Measurements from ENCODE around the gene PTF1A. TPM values are rescaled to one million over a fixed set of nuclear protein-coding genes. Genes with fewer than 3 reads are reported as not detected.

Gene PTF1A
- polyA plus RNA-seq, 2 of the 4 experiments (the other 2 are of a cell fraction): not detected

- TF ChIP-seq BCL3 (IDR thresholded peaks at IDR 0.05) (no peak), E2F6 (IDR thresholded peaks at IDR 0.05; ENCODE audit: borderline replicate concordance, low read depth) (no peak)
Measured at GRCh38 chr10:23150610-23151009, 41.5 kb upstream of the PTF1A start (continued).

GRCh38 chr10:23151071-23151470, 41.0 kb upstream of the PTF1A start:
- H3K4me3 ChIP-seq: no peak overlapping the region
- DNase-seq (ENCODE audit: low read depth in 1 of 2, low spot score in 1 of 2) (no peak), FAIRE-seq (no peak), ATAC-seq (no peak)
- 54% methylated on average over 7 of the region's 7 CpGs for WGBS (ENCODE audit: missing lambda C conversion rate)
- no peak for TF ChIP-seq CTCF (IDR thresholded peaks at IDR 0.05)
- TF ChIP-seq ATOH8 (CRISPR knock-in tag; IDR thresholded peaks at IDR 0.05; ENCODE audit: low read depth): no peak
- no peak for TF ChIP-seq PBX3 (IDR thresholded peaks at IDR 0.05)
- ChIA-PET POLR2A (no interaction called here), CTCF (interaction anchor here (0.6 to 1.3 kb wide), 2 partner anchors 7 to 371 kb away, joined by 3 to 4 read pairs; no protein-coding TSS in a partner anchor)
- no peaks in the 10 kb centered on the region for H3K9me3 ChIP-seq
- H3K4me1 ChIP-seq: no peaks in the 10 kb centered on the region
- no peak overlapping the region for H3K4me2 ChIP-seq
- no peak overlapping the region for H3K27ac ChIP-seq

GRCh38 chr10:23155169-23155568, 36.9 kb upstream of the PTF1A start:
- no peak for TF ChIP-seq NPAS2 (CRISPR knock-in tag; IDR thresholded peaks at IDR 0.05; ENCODE audit: borderline replicate concordance)
- TF ChIP-seq CTCF (IDR thresholded peaks at IDR 0.05): no peak
- no peak for TF ChIP-seq FOSL2 (IDR thresholded peaks at IDR 0.05)
- TF ChIP-seq FOSL2 (CRISPR knock-in tag; IDR thresholded peaks at IDR 0.05): no peak
- no peak for TF ChIP-seq HEYL (CRISPR knock-in tag; IDR thresholded peaks at IDR 0.05)
- no peak for TF ChIP-seq KDM1A (IDR thresholded peaks at IDR 0.05; ENCODE audit: low read depth)
- no peak for TF ChIP-seq USF2 (IDR thresholded peaks at IDR 0.05)
- no peak for TF ChIP-seq FOXS1 (CRISPR knock-in tag; IDR thresholded peaks at IDR 0.05)
- Histone ChIP-seq H3K4me2 (no peak overlapping the region), H3K4me1 (peaks cover 3% of the 10 kb centered on the region; the same call in 1 of the 3 replicates), H3K9me3 (no peaks in the 10 kb centered on the region), H3K27ac (no peak overlapping the region), H3K4me3 (no peak overlapping the region)
- WGBS (ENCODE audit: missing lambda C conversion rate): 24% methylated on average over 7 of the region's 7 CpGs
- POLR2A ChIA-PET: no interaction called here
- no peak for DNase-seq (ENCODE audit: low read depth in 1 of 2, low spot score in 1 of 2)
- no peak for ATAC-seq
- CTCF ChIA-PET: interaction anchor here (0.5 to 6.7 kb wide), 4 partner anchors 12 to 138 kb away, joined by 3 to 78 read pairs (median 25); no protein-coding TSS in a partner anchor
- no peak for FAIRE-seq

Data from A549 (cell line).